ENCODE data around the gene PPP1R9A.

The PPP1R9A gene

GRCh38 chr7:95238252-95238943 is 331.0 kb downstream of the PPP1R9A start:
- Histone ChIP-seq H3K79me2 (ENCODE audit: control insufficient read depth, insufficient read depth, low read length, unreplicated experiment) (no peaks in the 10 kb centered on the region), H3K4me3 (ENCODE audit: low read depth, low read length) (peak overlapping the region; percentile 67), H3K27me3 (ENCODE audit: insufficient read depth, low read length) (no peaks in the 10 kb centered on the region), H3K4me1 (ENCODE audit: control insufficient read depth, insufficient read depth, low read length, unreplicated experiment) (no peaks in the 10 kb centered on the region), H2AFZ (ENCODE audit: low read length, unreplicated experiment) (peak overlapping the region; percentile 92), H3K36me3 (ENCODE audit: insufficient read depth, low read length) (no peaks in the 10 kb centered on the region), H3K27ac (ENCODE audit: low read depth, low read length) (no peak overlapping the region)

- H3K27me3 ChIP-seq (ENCODE audit: insufficient read depth, low read length), result no peaks in the 10 kb centered on the region
- no peaks in the 10 kb centered on the region for H3K4me1 ChIP-seq (ENCODE audit: control insufficient read depth, insufficient read depth, low read length, unreplicated experiment)
- no peak overlapping the region for H2AFZ ChIP-seq (ENCODE audit: low read length, unreplicated experiment)
- no peaks in the 10 kb centered on the region for H3K79me2 ChIP-seq (ENCODE audit: control insufficient read depth, insufficient read depth, low read length, unreplicated experiment)
- no peaks in the 10 kb centered on the region for H3K36me3 ChIP-seq (ENCODE audit: insufficient read depth, low read length)
- no peak overlapping the region for H3K4me3 ChIP-seq (ENCODE audit: low read depth, low read length)
- H3K27ac ChIP-seq (ENCODE audit: low read depth, low read length), result no peak overlapping the region
These were observed 333.5 kb downstream of the PPP1R9A start for GRCh38 chr7:95240921-95241320.

- no peak overlapping the region for H2AFZ ChIP-seq (ENCODE audit: low read length, unreplicated experiment)
- no peaks in the 10 kb centered on the region for H3K36me3 ChIP-seq (ENCODE audit: insufficient read depth, low read length)
- no peak overlapping the region for H3K4me3 ChIP-seq (ENCODE audit: low read depth, low read length)
- no peaks in the 10 kb centered on the region for H3K27me3 ChIP-seq (ENCODE audit: insufficient read depth, low read length)
- H3K79me2 ChIP-seq (ENCODE audit: control insufficient read depth, insufficient read depth, low read length, unreplicated experiment), result no peaks in the 10 kb centered on the region
- peaks cover 3% of the 10 kb centered on the region for H3K4me1 ChIP-seq (ENCODE audit: control insufficient read depth, insufficient read depth, low read length, unreplicated experiment)
- H3K27ac ChIP-seq (ENCODE audit: low read depth, low read length), result no peak overlapping the region
These were observed 334.9 kb downstream of the PPP1R9A start for GRCh38 chr7:95242266-95242665.

GRCh38 chr7:95244616-95245015 is 337.2 kb downstream of the PPP1R9A start:
- Histone ChIP-seq H3K36me3 (ENCODE audit: insufficient read depth, low read length) (no peaks in the 10 kb centered on the region), H3K4me1 (ENCODE audit: control insufficient read depth, insufficient read depth, low read length, unreplicated experiment) (peaks cover 3% of the 10 kb centered on the region), H3K4me3 (ENCODE audit: low read depth, low read length) (no peak overlapping the region), H2AFZ (ENCODE audit: low read length, unreplicated experiment) (no peak overlapping the region), H3K27ac (ENCODE audit: low read depth, low read length) (no peak overlapping the region), H3K27me3 (ENCODE audit: insufficient read depth, low read length) (no peaks in the 10 kb centered on the region), H3K79me2 (ENCODE audit: control insufficient read depth, insufficient read depth, low read length, unreplicated experiment) (no peaks in the 10 kb centered on the region)

- H3K27ac ChIP-seq (ENCODE audit: low read depth, low read length), result no peak overlapping the region
- H3K27me3 ChIP-seq (ENCODE audit: insufficient read depth, low read length), result no peaks in the 10 kb centered on the region
- H3K79me2 ChIP-seq (ENCODE audit: control insufficient read depth, insufficient read depth, low read length, unreplicated experiment), result no peaks in the 10 kb centered on the region
- no peak overlapping the region for H2AFZ ChIP-seq (ENCODE audit: low read length, unreplicated experiment)
- H3K4me1 ChIP-seq (ENCODE audit: control insufficient read depth, insufficient read depth, low read length, unreplicated experiment), result peaks cover 3% of the 10 kb centered on the region
- H3K4me3 ChIP-seq (ENCODE audit: low read depth, low read length), result no peak overlapping the region
- no peaks in the 10 kb centered on the region for H3K36me3 ChIP-seq (ENCODE audit: insufficient read depth, low read length)
These were observed 338.6 kb downstream of the PPP1R9A start for GRCh38 chr7:95245828-95246500.

GRCh38 chr7:95246831-95247370 is 339.5 kb downstream of the PPP1R9A start:
- Histone ChIP-seq H3K4me1 (ENCODE audit: control insufficient read depth, insufficient read depth, low read length, unreplicated experiment) (peaks cover 3% of the 10 kb centered on the region), H3K4me3 (ENCODE audit: low read depth, low read length) (peak overlapping the region; percentile 65), H3K79me2 (ENCODE audit: control insufficient read depth, insufficient read depth, low read length, unreplicated experiment) (no peaks in the 10 kb centered on the region), H3K27me3 (ENCODE audit: insufficient read depth, low read length) (no peaks in the 10 kb centered on the region), H2AFZ (ENCODE audit: low read length, unreplicated experiment) (peak overlapping the region; percentile 63), H3K36me3 (ENCODE audit: insufficient read depth, low read length) (no peaks in the 10 kb centered on the region), H3K27ac (ENCODE audit: low read depth, low read length) (no peak overlapping the region)

GRCh38 chr7:95250571-95250970 is 343.2 kb downstream of the PPP1R9A start:
- Histone ChIP-seq H3K27me3 (ENCODE audit: insufficient read depth, low read length) (no peaks in the 10 kb centered on the region), H3K27ac (ENCODE audit: low read depth, low read length) (no peak overlapping the region), H3K36me3 (ENCODE audit: insufficient read depth, low read length) (no peaks in the 10 kb centered on the region), H3K79me2 (ENCODE audit: control insufficient read depth, insufficient read depth, low read length, unreplicated experiment) (no peaks in the 10 kb centered on the region), H3K4me3 (ENCODE audit: low read depth, low read length) (no peak overlapping the region), H2AFZ (ENCODE audit: low read length, unreplicated experiment) (no peak overlapping the region), H3K4me1 (ENCODE audit: control insufficient read depth, insufficient read depth, low read length, unreplicated experiment) (peaks cover 3% of the 10 kb centered on the region)

- no peak overlapping the region for H3K4me3 ChIP-seq (ENCODE audit: low read depth, low read length)
- no peaks in the 10 kb centered on the region for H3K79me2 ChIP-seq (ENCODE audit: control insufficient read depth, insufficient read depth, low read length, unreplicated experiment)
- H3K27ac ChIP-seq (ENCODE audit: low read depth, low read length), result no peak overlapping the region
- peaks cover 3% of the 10 kb centered on the region for H3K4me1 ChIP-seq (ENCODE audit: control insufficient read depth, insufficient read depth, low read length, unreplicated experiment)
- no peaks in the 10 kb centered on the region for H3K36me3 ChIP-seq (ENCODE audit: insufficient read depth, low read length)
- no peaks in the 10 kb centered on the region for H3K27me3 ChIP-seq (ENCODE audit: insufficient read depth, low read length)
- no peak overlapping the region for H2AFZ ChIP-seq (ENCODE audit: low read length, unreplicated experiment)
These were observed 344.6 kb downstream of the PPP1R9A start for GRCh38 chr7:95251966-95252365.

GRCh38 chr7:95253986-95254385 is 346.6 kb downstream of the PPP1R9A start:
- Histone ChIP-seq H3K79me2 (ENCODE audit: control insufficient read depth, insufficient read depth, low read length, unreplicated experiment) (no peaks in the 10 kb centered on the region), H3K4me3 (ENCODE audit: low read depth, low read length) (no peak overlapping the region), H3K27me3 (ENCODE audit: insufficient read depth, low read length) (no peaks in the 10 kb centered on the region), H3K36me3 (ENCODE audit: insufficient read depth, low read length) (no peaks in the 10 kb centered on the region), H2AFZ (ENCODE audit: low read length, unreplicated experiment) (no peak overlapping the region), H3K4me1 (ENCODE audit: control insufficient read depth, insufficient read depth, low read length, unreplicated experiment) (no peaks in the 10 kb centered on the region), H3K27ac (ENCODE audit: low read depth, low read length) (no peak overlapping the region)

GRCh38 chr7:95255691-95256090 is 348.3 kb downstream of the PPP1R9A start:
- Histone ChIP-seq H3K36me3 (ENCODE audit: insufficient read depth, low read length) (no peaks in the 10 kb centered on the region), H3K4me3 (ENCODE audit: low read depth, low read length) (no peak overlapping the region), H2AFZ (ENCODE audit: low read length, unreplicated experiment) (no peak overlapping the region), H3K79me2 (ENCODE audit: control insufficient read depth, insufficient read depth, low read length, unreplicated experiment) (no peaks in the 10 kb centered on the region), H3K27me3 (ENCODE audit: insufficient read depth, low read length) (no peaks in the 10 kb centered on the region), H3K4me1 (ENCODE audit: control insufficient read depth, insufficient read depth, low read length, unreplicated experiment) (no peaks in the 10 kb centered on the region), H3K27ac (ENCODE audit: low read depth, low read length) (no peak overlapping the region)

GRCh38 chr7:95261895-95262415 is 354.6 kb downstream of the PPP1R9A start:
- peaks cover 18% of the 10 kb centered on the region for H3K4me1 ChIP-seq (ENCODE audit: control insufficient read depth, insufficient read depth, low read length, unreplicated experiment)
- H3K36me3 ChIP-seq (ENCODE audit: insufficient read depth, low read length), result no peaks in the 10 kb centered on the region
- no peak overlapping the region for H3K27ac ChIP-seq (ENCODE audit: low read depth, low read length)
- no peaks in the 10 kb centered on the region for H3K27me3 ChIP-seq (ENCODE audit: insufficient read depth, low read length)
- H3K4me3 ChIP-seq (ENCODE audit: low read depth, low read length), result no peak overlapping the region
- H3K79me2 ChIP-seq (ENCODE audit: control insufficient read depth, insufficient read depth, low read length, unreplicated experiment), result no peaks in the 10 kb centered on the region
- H2AFZ ChIP-seq (ENCODE audit: low read length, unreplicated experiment), result no peak overlapping the region
